ENCODE measurements around the gene DCTN2. TPM values are rescaled to one million over a fixed set of nuclear protein-coding genes. Genes with fewer than 3 reads are reported as not detected.

The DCTN2 gene
- total and polyA plus RNA-seq, 4 donors: 28.5 to 66.6 (median 31.2) TPM

DNA sequence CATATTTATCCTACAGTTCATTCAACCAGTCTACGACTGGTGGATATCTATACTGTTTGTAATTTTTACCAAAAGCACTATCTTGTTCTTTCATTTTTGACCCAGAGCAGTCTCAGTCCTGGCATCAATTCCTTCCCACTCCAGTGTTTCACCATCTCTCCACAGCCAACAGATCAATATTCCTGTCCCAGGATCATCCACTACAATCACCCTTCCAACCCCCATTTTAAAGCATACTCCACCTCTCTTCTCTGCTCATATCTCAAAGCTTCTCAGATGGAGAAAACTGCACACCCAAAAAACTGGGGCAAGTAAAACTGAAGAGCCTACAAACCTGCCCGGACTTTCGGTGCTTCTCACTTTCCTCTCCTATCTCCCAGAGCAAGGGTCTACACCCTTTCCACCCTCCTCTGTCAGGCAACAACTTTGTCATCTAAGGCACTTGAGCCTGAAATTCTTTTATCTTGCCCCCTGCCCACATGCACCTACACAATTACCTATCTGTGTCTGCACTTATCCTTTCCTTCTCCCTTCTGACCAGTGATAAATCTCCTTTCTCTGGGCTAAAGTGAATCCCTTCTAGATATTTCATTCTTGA, 39.9 kb upstream of the DCTN2 start:
- H3K27me3 ChIP-seq (ENCODE audit: control insufficient read depth in 4 of 4, insufficient read depth in 4 of 4, low read length in 3 of 4): no peaks in the 10 kb centered on the region
- WGBS: 59% methylated on average over 3 of the region's 3 CpGs
- no peaks in the 10 kb centered on the region for H3K36me3 ChIP-seq (ENCODE audit: control insufficient read depth in 4 of 4, insufficient read depth in 3 of 4, low read depth in 1 of 4, low read length in 3 of 4)
- H3K4me1 ChIP-seq (ENCODE audit: control insufficient read depth in 4 of 4, insufficient read depth in 4 of 4, low read length in 3 of 4): peaks cover 4 to 29% (median 18%) of the 10 kb centered on the region in 4 donors
- no peak overlapping the region for H3K9ac ChIP-seq (ENCODE audit: low read depth in 1 of 2, low read length in 2 of 2)
- TF ChIP-seq, protein P1, sequence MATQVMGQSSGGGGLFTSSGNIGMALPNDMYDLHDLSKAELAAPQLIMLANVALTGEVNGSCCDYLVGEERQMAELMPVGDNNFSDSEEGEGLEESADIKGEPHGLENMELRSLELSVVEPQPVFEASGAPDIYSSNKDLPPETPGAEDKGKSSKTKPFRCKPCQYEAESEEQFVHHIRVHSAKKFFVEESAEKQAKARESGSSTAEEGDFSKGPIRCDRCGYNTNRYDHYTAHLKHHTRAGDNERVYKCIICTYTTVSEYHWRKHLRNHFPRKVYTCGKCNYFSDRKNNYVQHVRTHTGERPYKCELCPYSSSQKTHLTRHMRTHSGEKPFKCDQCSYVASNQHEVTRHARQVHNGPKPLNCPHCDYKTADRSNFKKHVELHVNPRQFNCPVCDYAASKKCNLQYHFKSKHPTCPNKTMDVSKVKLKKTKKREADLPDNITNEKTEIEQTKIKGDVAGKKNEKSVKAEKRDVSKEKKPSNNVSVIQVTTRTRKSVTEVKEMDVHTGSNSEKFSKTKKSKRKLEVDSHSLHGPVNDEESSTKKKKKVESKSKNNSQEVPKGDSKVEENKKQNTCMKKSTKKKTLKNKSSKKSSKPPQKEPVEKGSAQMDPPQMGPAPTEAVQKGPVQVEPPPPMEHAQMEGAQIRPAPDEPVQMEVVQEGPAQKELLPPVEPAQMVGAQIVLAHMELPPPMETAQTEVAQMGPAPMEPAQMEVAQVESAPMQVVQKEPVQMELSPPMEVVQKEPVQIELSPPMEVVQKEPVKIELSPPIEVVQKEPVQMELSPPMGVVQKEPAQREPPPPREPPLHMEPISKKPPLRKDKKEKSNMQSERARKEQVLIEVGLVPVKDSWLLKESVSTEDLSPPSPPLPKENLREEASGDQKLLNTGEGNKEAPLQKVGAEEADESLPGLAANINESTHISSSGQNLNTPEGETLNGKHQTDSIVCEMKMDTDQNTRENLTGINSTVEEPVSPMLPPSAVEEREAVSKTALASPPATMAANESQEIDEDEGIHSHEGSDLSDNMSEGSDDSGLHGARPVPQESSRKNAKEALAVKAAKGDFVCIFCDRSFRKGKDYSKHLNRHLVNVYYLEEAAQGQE (IDR thresholded peaks at IDR 0.05): no peak
- no peak for TF ChIP-seq JUND (IDR thresholded peaks at IDR 0.05)
- TF ChIP-seq HNF4A (conservative IDR thresholded peaks at IDR 0.05): peak; percentile 36 to 48
- TF ChIP-seq, protein P2, sequence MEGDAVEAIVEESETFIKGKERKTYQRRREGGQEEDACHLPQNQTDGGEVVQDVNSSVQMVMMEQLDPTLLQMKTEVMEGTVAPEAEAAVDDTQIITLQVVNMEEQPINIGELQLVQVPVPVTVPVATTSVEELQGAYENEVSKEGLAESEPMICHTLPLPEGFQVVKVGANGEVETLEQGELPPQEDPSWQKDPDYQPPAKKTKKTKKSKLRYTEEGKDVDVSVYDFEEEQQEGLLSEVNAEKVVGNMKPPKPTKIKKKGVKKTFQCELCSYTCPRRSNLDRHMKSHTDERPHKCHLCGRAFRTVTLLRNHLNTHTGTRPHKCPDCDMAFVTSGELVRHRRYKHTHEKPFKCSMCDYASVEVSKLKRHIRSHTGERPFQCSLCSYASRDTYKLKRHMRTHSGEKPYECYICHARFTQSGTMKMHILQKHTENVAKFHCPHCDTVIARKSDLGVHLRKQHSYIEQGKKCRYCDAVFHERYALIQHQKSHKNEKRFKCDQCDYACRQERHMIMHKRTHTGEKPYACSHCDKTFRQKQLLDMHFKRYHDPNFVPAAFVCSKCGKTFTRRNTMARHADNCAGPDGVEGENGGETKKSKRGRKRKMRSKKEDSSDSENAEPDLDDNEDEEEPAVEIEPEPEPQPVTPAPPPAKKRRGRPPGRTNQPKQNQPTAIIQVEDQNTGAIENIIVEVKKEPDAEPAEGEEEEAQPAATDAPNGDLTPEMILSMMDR (IDR thresholded peaks at IDR 0.05; ENCODE audit: low read depth, low read length, missing input control): no peak
- no peak for TF ChIP-seq SP1 (IDR thresholded peaks at IDR 0.05)
- TF ChIP-seq NR2F2 (IDR thresholded peaks at IDR 0.05): no peak
- peak; percentile 20 for TF ChIP-seq MAX (IDR thresholded peaks at IDR 0.05)
- TF ChIP-seq, protein P3, sequence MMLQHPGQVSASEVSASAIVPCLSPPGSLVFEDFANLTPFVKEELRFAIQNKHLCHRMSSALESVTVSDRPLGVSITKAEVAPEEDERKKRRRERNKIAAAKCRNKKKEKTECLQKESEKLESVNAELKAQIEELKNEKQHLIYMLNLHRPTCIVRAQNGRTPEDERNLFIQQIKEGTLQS (IDR thresholded peaks at IDR 0.05): no peak
- no peak for TF ChIP-seq FOXA1 (IDR thresholded peaks at IDR 0.05)
- no peak for TF ChIP-seq HNF4G (IDR thresholded peaks at IDR 0.05)
- TF ChIP-seq EGR1 (IDR thresholded peaks at IDR 0.05; ENCODE audit: low read depth in 2 of 2): no peak
- TF ChIP-seq, protein P4, sequence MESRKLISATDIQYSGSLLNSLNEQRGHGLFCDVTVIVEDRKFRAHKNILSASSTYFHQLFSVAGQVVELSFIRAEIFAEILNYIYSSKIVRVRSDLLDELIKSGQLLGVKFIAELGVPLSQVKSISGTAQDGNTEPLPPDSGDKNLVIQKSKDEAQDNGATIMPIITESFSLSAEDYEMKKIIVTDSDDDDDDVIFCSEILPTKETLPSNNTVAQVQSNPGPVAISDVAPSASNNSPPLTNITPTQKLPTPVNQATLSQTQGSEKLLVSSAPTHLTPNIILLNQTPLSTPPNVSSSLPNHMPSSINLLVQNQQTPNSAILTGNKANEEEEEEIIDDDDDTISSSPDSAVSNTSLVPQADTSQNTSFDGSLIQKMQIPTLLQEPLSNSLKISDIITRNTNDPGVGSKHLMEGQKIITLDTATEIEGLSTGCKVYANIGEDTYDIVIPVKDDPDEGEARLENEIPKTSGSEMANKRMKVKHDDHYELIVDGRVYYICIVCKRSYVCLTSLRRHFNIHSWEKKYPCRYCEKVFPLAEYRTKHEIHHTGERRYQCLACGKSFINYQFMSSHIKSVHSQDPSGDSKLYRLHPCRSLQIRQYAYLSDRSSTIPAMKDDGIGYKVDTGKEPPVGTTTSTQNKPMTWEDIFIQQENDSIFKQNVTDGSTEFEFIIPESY (IDR thresholded peaks at IDR 0.05): peak; percentile 44
- TF ChIP-seq TAF1 (conservative IDR thresholded peaks at IDR 0.05): no peak
- TF ChIP-seq RXRA (IDR thresholded peaks at IDR 0.05): peak; percentile 16 to 22
- no peak for TF ChIP-seq FOXA2 (IDR thresholded peaks at IDR 0.05)
- peak; percentile 78 for TF ChIP-seq YY1 (IDR thresholded peaks at IDR 0.05)
- TF ChIP-seq RAD21 (IDR thresholded peaks at IDR 0.05): peak; percentile 15 to 44
- TF ChIP-seq GABPA (IDR thresholded peaks at IDR 0.05 in 1 of 2, conservative IDR thresholded peaks at IDR 0.05 in 1 of 2): peak in 1 of 2 donors; percentile 30
- H3K9me3 ChIP-seq (ENCODE audit: control insufficient read depth in 4 of 4, low read length in 3 of 4): no peaks in the 10 kb centered on the region
- no peak for DNase-seq (ENCODE audit: low spot score)
- H3K4me3 ChIP-seq (ENCODE audit: low read depth in 1 of 3, low read length in 3 of 3): no peak overlapping the region
- no peak overlapping the region for H3K27ac ChIP-seq (ENCODE audit: low read depth in 1 of 2, low read length in 2 of 2)
